Adrenal gland (tissue), 5 donors: ENCODE data around the gene DEK.

Experiments used
- CTCF ChIP-seq, 6 experiments: fragments of 450-650 bp in 4 of 6; fragments of 200-600 bp in 2 of 6; sonication (generic) in 1 of 6; IDR thresholded peaks; 1 replicate in 5 of 6; 2 replicates in 1 of 6; pipeline versions ENCODE4 v1.5.1 to v1.8.0; 2016 to 2021; ENCODE audit warnings: antibody characterized with exemption in 6 of 6, mild to moderate bottlenecking in 2 of 6, moderate library complexity in 1 of 6
- POLR2A ChIP-seq, 2 donors: fragments of 450-650 bp; IDR thresholded peaks; one replicate each; pipeline ENCODE4 v1.6.1; 2017; ENCODE audit warnings: antibody characterized with exemption in 2 of 2, mild to moderate bottlenecking in 2 of 2, moderate library complexity in 1 of 2
- donor health status: DM: no; HTN: no; CAD: no.

GRCh38 chr6:18213439-18213838, 50.9 kb downstream of the DEK start:
- TF ChIP-seq POLR2A (IDR thresholded peaks at IDR 0.05): no peak
- no peak for TF ChIP-seq CTCF (IDR thresholded peaks at IDR 0.05)
